OCI-LY7 (cell line): Measurements from ENCODE around the gene IL37.

ENCODE experiments used
- CTCF ChIP-seq: fragments of 200-600 bp; sonication (generic); conservative IDR thresholded peaks from 2 replicates; pipeline ENCODE4 v1.5.1; 2014; ENCODE audit warnings: mild to moderate bottlenecking, antibody characterized with exemption, low read length, moderate library complexity, mixed read lengths
- EZH2phosphoT487 ChIP-seq: fragments of 200-600 bp; sonication (generic); IDR thresholded peaks from 2 replicates; pipeline ENCODE4 v1.6.1; 2018; ENCODE audit warnings: low read depth, borderline replicate concordance, mild to moderate bottlenecking, mixed run types, antibody characterized with exemption, low read length, moderate library complexity, mixed read lengths

GRCh38 chr2:112923237-112923966 is 12.4 kb downstream of the IL37 start:
- TF ChIP-seq CTCF (no peak), EZH2phosphoT487 (no peak)
